B cell (primary cell): ENCODE measurements around the gene DNALI1. TPM values are rescaled to one million over a fixed set of nuclear protein-coding genes. Genes with fewer than 3 reads are reported as not detected.
"Not testable (repeated sequence)": the region's sequence is repeated elsewhere in the genome, so short reads cannot be mapped to it uniquely, and the experiment has no call there.

Experiments
- ATAC-seq: fragments of 200-7000 bp; cut with Tn5 transposase; one replicate; pipeline ENCODE4 v1.10.0; 2021; ENCODE audit warnings: low read depth, mild to moderate bottlenecking, moderate number of reproducible peaks, moderate library complexity
- CTCF ChIA-PET: fragments of 350-600 bp; sonication (Branson Sonifier 250); formaldehyde crosslinking; loops from one replicate; lab custom pipeline; 2021; ENCODE audit warnings: antibody characterized with exemption, inconsistent platforms; lab: Charles Lee
- POLR2A ChIA-PET: fragments of 350-600 bp; sonication (Branson Sonifier 250); formaldehyde crosslinking; loops from one replicate; lab custom pipeline; 2021; ENCODE audit warnings: antibody characterized with exemption; lab: Charles Lee
- DNase-seq: peaks from one replicate; pipeline ENCODE4 v3.0.0; 2013
- H2AFZ ChIP-seq: 2 replicates; pipeline ENCODE4 v1.6.1; 2012; ENCODE audit warnings: mild to moderate bottlenecking, low read depth, low read length; ENCODE audit not compliant: insufficient read depth, poor library complexity, severe bottlenecking
- H3K27ac ChIP-seq, 2 donors: 1 replicate in 1 of 2; 2 replicates in 1 of 2; pipeline ENCODE4 v1.5.1; 2012 to 2013; ENCODE audit warnings: low read length in 2 of 2, mild to moderate bottlenecking in 2 of 2, moderate library complexity in 1 of 2
- H3K27me3 ChIP-seq, 4 experiments: fragments of 200-600 bp in 1 of 4; sonication (generic) in 1 of 4; replicated peaks in 1 of 4; 1 replicate in 2 of 4; 2 replicates in 2 of 4; pipeline versions ENCODE4 v1.6.1 to v1.7.0; 2013 to 2016; ENCODE audit warnings: low read length in 3 of 4, mild to moderate bottlenecking in 2 of 4, mixed read lengths in 1 of 4, moderate library complexity in 1 of 4; ENCODE audit not compliant: insufficient read depth in 4 of 4, control insufficient read depth in 3 of 4; ENCODE audit errors: control extremely low read depth in 1 of 4
- H3K36me3 ChIP-seq, 2 experiments: replicated peaks in 1 of 2; 1 replicate in 1 of 2; 2 replicates in 1 of 2; pipeline versions ENCODE4 v1.6.1 to v1.7.1; 2013; ENCODE audit warnings: low read length in 1 of 2; ENCODE audit not compliant: insufficient read depth in 2 of 2, control insufficient read depth in 1 of 2; ENCODE audit errors: control extremely low read depth in 1 of 2, extremely low read depth in 1 of 2
- H3K4me1 ChIP-seq, 2 donors: fragments of 200-600 bp in 1 of 2; sonication (generic) in 1 of 2; 1 replicate in 1 of 2; 2 replicates in 1 of 2; pipeline versions ENCODE4 v1.5.1 to v1.6.1; 2013 to 2017; ENCODE audit warnings: low read length in 2 of 2; ENCODE audit not compliant: control insufficient read depth in 2 of 2, insufficient read depth in 2 of 2
- H3K4me2 ChIP-seq: replicated peaks from 2 replicates; pipeline ENCODE3; 2012; ENCODE audit warnings: mild to moderate bottlenecking, low read depth, low read length; ENCODE audit not compliant: poor library complexity, severe bottlenecking
- H3K4me3 ChIP-seq, 5 experiments: fragments of 200-600 bp in 1 of 5; sonication (generic) in 1 of 5; 1 replicate in 3 of 5; 2 replicates in 2 of 5; pipeline versions ENCODE4 v1.5.1 to v1.7.0; 2011 to 2016; ENCODE audit warnings: low read length in 4 of 5, mild to moderate bottlenecking in 4 of 5, low read depth in 2 of 5, control low read depth in 1 of 5, moderate library complexity in 1 of 5; ENCODE audit not compliant: insufficient read depth in 1 of 5; ENCODE audit errors: control extremely low read depth in 1 of 5, extremely low read depth in 1 of 5
- H3K79me2 ChIP-seq: fragments of 200-600 bp; sonication (generic); one replicate; pipeline ENCODE4 v1.6.0; 2016; ENCODE audit warnings: low read length; ENCODE audit not compliant: control insufficient read depth, insufficient read depth
- H3K9ac ChIP-seq: fragments of 200-600 bp; sonication (generic); 2 replicates; pipeline ENCODE4 v1.6.1; 2017; ENCODE audit warnings: mild to moderate bottlenecking, low read length, moderate library complexity
- H3K9me3 ChIP-seq, 3 donors: one replicate each; pipeline versions ENCODE4 v1.6.1 to v1.7.1; 2013; ENCODE audit warnings: low read length in 2 of 3; ENCODE audit not compliant: control insufficient read depth in 2 of 3, insufficient read depth in 1 of 3; ENCODE audit errors: control extremely low read depth in 1 of 3
- H4K20me1 ChIP-seq: 2 replicates; pipeline ENCODE4 v1.6.0; 2012; ENCODE audit warnings: mild to moderate bottlenecking, low read length; ENCODE audit not compliant: insufficient read depth, control insufficient read depth, poor library complexity, severe bottlenecking
- H3K27ac Mint-ChIP-seq: one replicate; pipeline ENCODE4 v1.8.0; 2021; ENCODE audit warnings: mixed read lengths
- H3K27me3 Mint-ChIP-seq: one replicate; pipeline ENCODE4 v1.8.0; 2021; ENCODE audit warnings: mixed read lengths
- H3K4me1 Mint-ChIP-seq: one replicate; pipeline ENCODE4 v1.8.0; 2021; ENCODE audit warnings: mixed read lengths
- H3K4me3 Mint-ChIP-seq: one replicate; pipeline ENCODE4 v1.8.0; 2021; ENCODE audit warnings: mixed read lengths
- H3K9me3 Mint-ChIP-seq: one replicate; pipeline ENCODE4 v1.8.0; 2022; ENCODE audit warnings: mixed read lengths; ENCODE audit not compliant: insufficient read depth
- EZH2 ChIP-seq: IDR thresholded peaks from 2 replicates; pipeline ENCODE4 v1.6.1; 2012; ENCODE audit warnings: borderline replicate concordance, low read depth, mild to moderate bottlenecking, moderate library complexity, low read length; ENCODE audit not compliant: insufficient read depth, poor library complexity, severe bottlenecking
- WGBS: methylation state at CpG from one replicate; pipeline ENCODE4 v1.1.5; 2013; ENCODE audit warnings: missing lambda C conversion rate; ENCODE audit not compliant: insufficient coverage; 5-methylcytosine and 5-hydroxymethylcytosine counted together
- intact Hi-C: fragments of 100-400 bp; cut with micrococcal nuclease; formaldehyde crosslinking; loops from one replicate; pipeline ENCODE4 v1.10.0; 2022
- polyA plus RNA-seq: library from polyadenylated mRNA; depleted of rRNA; stranded (reverse); fragments of >200 nt; gene quantifications from 2 replicates; pipeline ENCODE4 v1.2.3, GENCODE V29; 2012
- total RNA-seq, 2 donors: library from RNA; stranded (reverse); fragments of 120-200 nt in 1 of 2; gene quantifications; 1 replicate in 1 of 2; 2 replicates in 1 of 2; pipeline versions ENCODE4 v1.2.3 to v1.2.4, GENCODE V29; 2013 to 2022
- TF ChIP-seq, protein P1 (sequence below): fragments of 200-600 bp; IDR thresholded peaks from one replicate; pipeline ENCODE4 v1.8.0; 2022; ENCODE audit warnings: antibody characterized with exemption, mild to moderate bottlenecking

DNALI1 gene
- total and polyA plus RNA-seq, 2 donors (not counting 1 experiment from before 2014, with no cell fraction given): not detected

DNA sequence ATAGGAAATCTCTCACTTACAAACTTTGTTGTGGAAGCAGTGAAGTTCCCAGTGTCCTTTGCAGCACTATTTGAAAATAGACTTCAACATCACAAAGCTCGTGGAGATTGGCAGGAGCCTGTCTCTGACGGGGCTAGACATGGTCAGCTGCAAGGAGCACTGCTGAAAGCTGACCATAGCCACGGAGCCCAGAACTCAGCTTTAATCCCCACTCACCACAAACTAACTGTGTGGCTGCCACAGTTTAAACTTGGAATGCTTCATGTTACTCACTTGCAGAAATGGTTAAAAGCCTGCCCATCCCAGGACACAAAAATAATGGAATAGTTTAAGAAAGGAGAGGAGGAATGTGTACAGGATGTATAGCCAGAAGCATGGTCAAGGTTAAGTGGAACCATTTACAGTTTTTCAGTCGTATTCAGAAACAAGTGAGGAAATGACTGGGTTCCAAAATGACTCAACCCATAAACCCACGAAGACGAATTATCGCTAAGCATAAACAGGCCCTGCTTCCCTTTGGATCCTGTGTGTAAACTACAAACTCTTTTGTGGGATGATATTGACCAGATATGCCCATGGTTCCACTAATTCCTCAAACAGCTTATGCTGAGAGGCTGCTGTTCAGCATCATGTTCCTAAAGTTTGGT lies 18.2 kb downstream of the DNALI1 start:
- DNase-seq: no peak
- no peak overlapping the region for H2AFZ ChIP-seq
- ATAC-seq: no peak
- POLR2A ChIA-PET: no interaction called here
- H3K79me2 ChIP-seq: no peaks in the 10 kb centered on the region
- H3K27ac ChIP-seq: no peak overlapping the region
- WGBS: 81% methylated on average over 3 of the region's 7 CpGs
- no peaks in the 10 kb centered on the region for H4K20me1 ChIP-seq
- H3K9me3 ChIP-seq: no peaks in the 10 kb centered on the region
- TF ChIP-seq EZH2: no peak
- TF ChIP-seq, protein P1, sequence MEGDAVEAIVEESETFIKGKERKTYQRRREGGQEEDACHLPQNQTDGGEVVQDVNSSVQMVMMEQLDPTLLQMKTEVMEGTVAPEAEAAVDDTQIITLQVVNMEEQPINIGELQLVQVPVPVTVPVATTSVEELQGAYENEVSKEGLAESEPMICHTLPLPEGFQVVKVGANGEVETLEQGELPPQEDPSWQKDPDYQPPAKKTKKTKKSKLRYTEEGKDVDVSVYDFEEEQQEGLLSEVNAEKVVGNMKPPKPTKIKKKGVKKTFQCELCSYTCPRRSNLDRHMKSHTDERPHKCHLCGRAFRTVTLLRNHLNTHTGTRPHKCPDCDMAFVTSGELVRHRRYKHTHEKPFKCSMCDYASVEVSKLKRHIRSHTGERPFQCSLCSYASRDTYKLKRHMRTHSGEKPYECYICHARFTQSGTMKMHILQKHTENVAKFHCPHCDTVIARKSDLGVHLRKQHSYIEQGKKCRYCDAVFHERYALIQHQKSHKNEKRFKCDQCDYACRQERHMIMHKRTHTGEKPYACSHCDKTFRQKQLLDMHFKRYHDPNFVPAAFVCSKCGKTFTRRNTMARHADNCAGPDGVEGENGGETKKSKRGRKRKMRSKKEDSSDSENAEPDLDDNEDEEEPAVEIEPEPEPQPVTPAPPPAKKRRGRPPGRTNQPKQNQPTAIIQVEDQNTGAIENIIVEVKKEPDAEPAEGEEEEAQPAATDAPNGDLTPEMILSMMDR: no peak
- H3K4me1 ChIP-seq: no peaks in the 10 kb centered on the region
- no peak overlapping the region for H3K4me2 ChIP-seq
- H3K36me3 ChIP-seq: peaks cover 17 to 85% of the 10 kb centered on the region in 2 experiments
- no peaks in the 10 kb centered on the region for H3K27me3 ChIP-seq
- intact Hi-C loops: no loop called here
- Mint-ChIP-seq H3K9me3 (no peaks in the 10 kb centered on the region), H3K27ac (no peak overlapping the region), H3K27me3 (no peaks in the 10 kb centered on the region), H3K4me3 (no peak overlapping the region), H3K4me1 (no peaks in the 10 kb centered on the region)
- H3K9ac ChIP-seq: no peak overlapping the region
- H3K4me3 ChIP-seq: no peak overlapping the region
- CTCF ChIA-PET: interaction anchor here (1.0 kb wide), 1 partner anchor 251 kb away, joined by 3 read pairs; no protein-coding TSS in a partner anchor

DNA sequence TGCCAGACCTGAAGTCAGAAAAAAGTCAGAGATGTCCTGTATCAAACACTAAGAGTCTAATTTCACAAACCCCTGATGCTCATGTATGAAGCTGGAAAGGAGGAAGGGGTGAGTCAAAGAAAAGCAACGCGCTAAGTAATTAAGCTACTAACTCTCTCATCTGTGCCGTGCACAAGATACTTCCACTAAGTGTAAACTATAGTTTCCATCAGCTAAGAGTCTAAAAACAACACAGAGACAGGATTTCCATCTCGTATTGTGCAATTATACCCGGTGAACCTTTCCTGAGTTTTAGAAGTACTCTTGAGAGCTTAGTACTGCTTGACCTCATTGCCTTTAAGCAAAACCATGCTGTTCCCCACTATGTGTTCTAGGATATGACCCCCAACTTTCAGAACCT lies 19.0 kb downstream of the DNALI1 start:
- no peak overlapping the region for H3K4me2 ChIP-seq
- H2AFZ ChIP-seq: no peak overlapping the region
- TF ChIP-seq, protein P1: no peak
- no peak for TF ChIP-seq EZH2
- H3K4me1 Mint-ChIP-seq: no peaks in the 10 kb centered on the region
- H3K4me3 ChIP-seq: no peak overlapping the region
- ATAC-seq (no peak), DNase-seq (no peak)
- no peaks in the 10 kb centered on the region for H4K20me1 ChIP-seq
- H3K27ac Mint-ChIP-seq: no peak overlapping the region
- no peak overlapping the region for H3K27ac ChIP-seq
- H3K9me3 Mint-ChIP-seq: no peaks in the 10 kb centered on the region
- POLR2A ChIA-PET: no interaction called here
- no peaks in the 10 kb centered on the region for H3K79me2 ChIP-seq
- H3K4me1 ChIP-seq: no peaks in the 10 kb centered on the region
- intact Hi-C loops: no loop called here
- no peak overlapping the region for H3K4me3 Mint-ChIP-seq
- peaks cover 14 to 87% of the 10 kb centered on the region in 2 experiments for H3K36me3 ChIP-seq
- WGBS: 94% methylated on average over 2 of the region's 5 CpGs
- H3K9ac ChIP-seq: no peak overlapping the region
- CTCF ChIA-PET: no interaction called here
- H3K9me3 ChIP-seq: no peaks in the 10 kb centered on the region
- no peaks in the 10 kb centered on the region for H3K27me3 Mint-ChIP-seq
- H3K27me3 ChIP-seq: no peaks in the 10 kb centered on the region

DNA sequence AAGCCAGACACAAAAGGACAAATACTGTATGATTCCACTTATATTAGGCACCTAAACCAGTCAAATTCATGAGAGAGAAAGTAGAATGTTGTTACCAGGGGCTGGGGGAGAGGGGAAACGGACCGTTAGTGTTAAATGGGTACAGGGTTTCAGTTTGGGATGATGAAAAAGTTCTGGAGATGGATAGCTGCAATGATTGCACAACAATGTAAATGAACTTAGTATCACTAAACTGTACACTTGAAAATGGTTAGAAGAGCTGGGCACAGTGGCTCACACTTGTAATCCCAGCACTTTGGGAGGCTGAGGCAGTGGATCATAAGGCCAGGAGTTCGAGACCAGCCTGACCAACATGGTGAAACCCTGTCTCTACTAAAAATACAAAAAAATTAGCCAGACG lies 27.8 kb downstream of the DNALI1 start:
- H3K4me1 ChIP-seq, DNase-seq, H3K27ac ChIP-seq, H3K4me2 ChIP-seq, H3K9ac ChIP-seq, H3K79me2 ChIP-seq, H2AFZ ChIP-seq, H3K27ac Mint-ChIP-seq, ATAC-seq, H3K4me3 Mint-ChIP-seq, H4K20me1 ChIP-seq, H3K27me3 Mint-ChIP-seq, H3K4me1 Mint-ChIP-seq, H3K9me3 Mint-ChIP-seq, intact Hi-C loops, H3K9me3 ChIP-seq, H3K27me3 ChIP-seq, POLR2A ChIA-PET, H3K4me3 ChIP-seq: not testable (repeated sequence)
- H3K36me3 ChIP-seq: peaks cover 8 to 85% of the 10 kb centered on the region in 2 experiments
- 100% methylated on average over 4 of the region's 4 CpGs for WGBS
- CTCF ChIA-PET: interaction anchor here (1.3 kb wide), 1 partner anchor 18 kb away, joined by 3 read pairs; no protein-coding TSS in a partner anchor
